Endothelial cell of umbilical vein (primary cell): Measurements from ENCODE around the gene NFKB1. TPM values are rescaled to one million over a fixed set of nuclear protein-coding genes. Genes with fewer than 3 reads are reported as not detected.

Experiments used
- BruUV-seq: library from RNA; stranded (reverse); fragments of 400-500 nt; replicated peaks from 2 replicates; lab custom pipeline; 2021; lab: Mats Ljungman, UMichigan
- CTCF ChIA-PET: fragments of 300-600, 350-600 bp; sonication (Branson Sonifier 250); formaldehyde crosslinking; loops from one replicate; lab custom pipeline; 2021; ENCODE audit warnings: antibody characterized with exemption, inconsistent platforms; lab: Charles Lee
- POLR2A ChIA-PET: fragments of 300-600, 350-600 bp; sonication (Branson Sonifier 250); formaldehyde crosslinking; loops from one replicate; lab custom pipeline; 2021; ENCODE audit warnings: antibody characterized with exemption, inconsistent platforms; lab: Charles Lee
- DNase-seq: peaks from one replicate; pipeline ENCODE4 v3.0.0-alpha.2; 2011; ENCODE audit warnings: low read depth, low spot score
- FAIRE-seq: peaks from 2 replicates; lab custom pipeline; 2011; peaks lifted over from hg19 to GRCh38; lab: Jason Lieb, UNC
- H2AFZ ChIP-seq: 2 replicates; pipeline ENCODE4 v1.6.0; 2012; ENCODE audit warnings: low read depth, low read length, control low read depth, inconsistent platforms
- H3K27ac ChIP-seq: 2 replicates; pipeline ENCODE4 v1.5.1; 2011; ENCODE audit warnings: low read depth, mild to moderate bottlenecking, control low read depth, low read length, moderate library complexity; ENCODE audit not compliant: insufficient read depth
- H3K27me3 ChIP-seq, 2 experiments: 2 replicates each; pipeline versions ENCODE4 v1.6.0 to v1.6.1; 2011; ENCODE audit warnings: low read length in 2 of 2, mixed read lengths in 1 of 2; ENCODE audit not compliant: control insufficient read depth in 2 of 2, insufficient read depth in 2 of 2
- H3K36me3 ChIP-seq, 2 experiments: 2 replicates in 1 of 2; 3 replicates in 1 of 2; pipeline ENCODE4 v1.5.1; 2011; ENCODE audit warnings: low read length in 2 of 2, mild to moderate bottlenecking in 1 of 2, moderate library complexity in 1 of 2; ENCODE audit not compliant: control insufficient read depth in 2 of 2, insufficient read depth in 2 of 2; ENCODE audit errors: extremely low read depth in 1 of 2
- H3K4me1 ChIP-seq: 3 replicates; pipeline ENCODE4 v1.5.1; 2011; ENCODE audit warnings: mild to moderate bottlenecking, low read length; ENCODE audit not compliant: control insufficient read depth, insufficient read depth; ENCODE audit errors: extremely low read depth
- H3K4me2 ChIP-seq: 2 replicates; pipeline ENCODE4 v1.6.1; 2011; ENCODE audit warnings: low read length, control low read depth, mixed read lengths; ENCODE audit not compliant: insufficient read depth
- H3K4me3 ChIP-seq, 3 experiments: fragments of 200-600 bp in 1 of 3; sonication (generic), shearing (Covaris generic) in 1 of 3; replicated peaks in 1 of 3; 2 replicates each; pipeline ENCODE4 v1.5.1; 2011 to 2016; ENCODE audit warnings: control low read depth in 3 of 3, low read length in 3 of 3, mild to moderate bottlenecking in 2 of 3, inconsistent platforms in 1 of 3, low read depth in 1 of 3, moderate library complexity in 1 of 3; ENCODE audit not compliant: insufficient read depth in 1 of 3
- H3K79me2 ChIP-seq: 2 replicates; pipeline ENCODE4 v1.6.0; 2012; ENCODE audit warnings: low read length, inconsistent platforms; ENCODE audit not compliant: control insufficient read depth, insufficient read depth
- H3K9ac ChIP-seq: replicated peaks from 2 replicates; pipeline ENCODE3; 2011; ENCODE audit warnings: low read length, control low read depth; ENCODE audit not compliant: insufficient read depth; ENCODE audit errors: extremely low read depth
- H3K9me1 ChIP-seq: replicated peaks from 3 replicates; pipeline ENCODE4 v1.6.0; 2011; ENCODE audit warnings: mild to moderate bottlenecking, low read length; ENCODE audit not compliant: control insufficient read depth, insufficient read depth; ENCODE audit errors: extremely low read depth
- H3K9me3 ChIP-seq: replicated peaks from 2 replicates; pipeline ENCODE4 v1.5.1; 2012; ENCODE audit warnings: low read length, inconsistent platforms; ENCODE audit not compliant: control insufficient read depth, insufficient read depth
- H4K20me1 ChIP-seq: replicated peaks from 2 replicates; pipeline ENCODE3; 2011; ENCODE audit warnings: mild to moderate bottlenecking, low read length; ENCODE audit not compliant: control insufficient read depth, insufficient read depth; ENCODE audit errors: extremely low read depth
- CTCF ChIP-seq, 2 donors: IDR thresholded peaks; 1 replicate in 1 of 2; 2 replicates in 1 of 2; pipeline ENCODE4 v1.5.1; 2011; ENCODE audit warnings: low read length in 2 of 2, mild to moderate bottlenecking in 2 of 2, moderate library complexity in 2 of 2, control low read depth in 1 of 2, inconsistent platforms in 1 of 2, low read depth in 1 of 2; ENCODE audit not compliant: insufficient read depth in 1 of 2; ENCODE audit errors: extremely low read depth in 1 of 2
- EZH2 ChIP-seq: IDR thresholded peaks from 2 replicates; pipeline ENCODE4 v1.6.1; 2012; ENCODE audit warnings: borderline replicate concordance, low read depth, mild to moderate bottlenecking, moderate library complexity, low read length, inconsistent platforms; ENCODE audit not compliant: severe bottlenecking
- FOS ChIP-seq: IDR thresholded peaks from 2 replicates; pipeline ENCODE4 v1.6.1; 2011; ENCODE audit warnings: mild to moderate bottlenecking, low read length, moderate library complexity, borderline replicate concordance; ENCODE audit not compliant: insufficient read depth
- GATA2 ChIP-seq: IDR thresholded peaks from 2 replicates; pipeline ENCODE4 v1.7.0; 2011; ENCODE audit warnings: low read depth, mild to moderate bottlenecking, moderate library complexity, mixed read lengths, low read length; ENCODE audit not compliant: insufficient read length, insufficient read depth
- JUN ChIP-seq: IDR thresholded peaks from 2 replicates; pipeline ENCODE4 v1.6.1; 2011; ENCODE audit warnings: borderline replicate concordance, low read depth; ENCODE audit not compliant: insufficient read length, insufficient read depth
- MAX ChIP-seq: IDR thresholded peaks from 2 replicates; pipeline ENCODE4 v1.6.1; 2011; ENCODE audit not compliant: insufficient read depth, insufficient read length
- MYC ChIP-seq: IDR thresholded peaks from one replicate; pipeline ENCODE4 v1.6.1; 2011; ENCODE audit warnings: mild to moderate bottlenecking, low read depth, low read length
- POLR2A ChIP-seq: IDR thresholded peaks from 2 replicates; pipeline ENCODE4 v1.6.1; 2012; ENCODE audit warnings: low read depth, mild to moderate bottlenecking, control low read depth, low read length
- POLR2AphosphoS5 ChIP-seq: IDR thresholded peaks from 2 replicates; pipeline ENCODE4 v1.6.1; 2012; ENCODE audit warnings: low read depth, mild to moderate bottlenecking, control low read depth, low read length, moderate library complexity; ENCODE audit not compliant: insufficient read depth
- dilution Hi-C: fragments of 300-500 bp; cut with MboI; formaldehyde crosslinking; loops from one replicate; pipeline ENCODE4 v1.15.0; 2019; ENCODE audit warnings: low sequenced_read_pairs; ENCODE audit not compliant: extremely low pct_ligation_motif_present
- intact Hi-C: fragments of 100-400 bp; cut with micrococcal nuclease; formaldehyde crosslinking; loops from one replicate; pipeline ENCODE4 v1.10.0; 2022
- polyA plus RNA-seq, 4 experiments: library from polyadenylated mRNA; depleted of rRNA in 3 of 4; stranded (reverse) in 3 of 4; unstranded in 1 of 4; fragments of >200 nt; gene quantifications; 2 replicates each; pipeline versions ENCODE4 v1.2.1 to v1.2.3, GENCODE V29; 2011 to 2012; ENCODE audit warnings: missing spikeins in 1 of 4
- total RNA-seq: library from RNA; stranded (reverse); gene quantifications from 2 replicates; pipeline ENCODE4 v1.2.3, GENCODE V29; 2021

Gene NFKB1
- total and polyA plus RNA-seq, 2 donors (not counting 3 experiments of a cell fraction or from before 2014, with no cell fraction given) = 21.3 to 41.4 TPM

- Histone ChIP-seq H3K9ac (no peak overlapping the region), H3K27me3 (peaks cover 0 to 6% of the 10 kb centered on the region in 2 experiments), H3K9me3 (no peaks in the 10 kb centered on the region), H4K20me1 (no peaks in the 10 kb centered on the region), H3K79me2 (no peaks in the 10 kb centered on the region), H3K27ac (no peak overlapping the region), H3K4me3 (no peak overlapping the region), H3K4me2 (no peak overlapping the region), H3K9me1 (no peaks in the 10 kb centered on the region), H3K36me3 (no peaks in the 10 kb centered on the region), H3K4me1 (no peaks in the 10 kb centered on the region), H2AFZ (no peak overlapping the region)
- FAIRE-seq (no peak), DNase-seq (no peak)
- intact Hi-C loops = no loop called here
- ChIA-PET CTCF (interaction anchor here (0.6 kb wide), 1 partner anchor 22 kb away, joined by 3 read pairs; no protein-coding TSS in a partner anchor), POLR2A (no interaction called here)
- TF ChIP-seq CTCF (IDR thresholded peaks at IDR 0.05; ENCODE audit: extremely low read depth in 1 of 2, insufficient read depth in 1 of 2, low read depth in 1 of 2, low read length in 2 of 2) = no peak
- TF ChIP-seq POLR2A = no peak
- TF ChIP-seq GATA2 = no peak
- no peak for TF ChIP-seq POLR2AphosphoS5
- no peak for TF ChIP-seq MYC
- no peak for TF ChIP-seq FOS
- no peak for TF ChIP-seq MAX
- TF ChIP-seq JUN = no peak
- TF ChIP-seq EZH2 = no peak
- dilution Hi-C loops = no loop called here
- BruUV-seq = no TSS peak
These were observed 48.3 kb upstream of the NFKB1 start for GRCh38 chr4:102452854-102453253.
